ENCODE data around the gene TTC23.
A peak's percentile ranks its signal among the peaks of the same experiment; 100 is the strongest.

DNA sequence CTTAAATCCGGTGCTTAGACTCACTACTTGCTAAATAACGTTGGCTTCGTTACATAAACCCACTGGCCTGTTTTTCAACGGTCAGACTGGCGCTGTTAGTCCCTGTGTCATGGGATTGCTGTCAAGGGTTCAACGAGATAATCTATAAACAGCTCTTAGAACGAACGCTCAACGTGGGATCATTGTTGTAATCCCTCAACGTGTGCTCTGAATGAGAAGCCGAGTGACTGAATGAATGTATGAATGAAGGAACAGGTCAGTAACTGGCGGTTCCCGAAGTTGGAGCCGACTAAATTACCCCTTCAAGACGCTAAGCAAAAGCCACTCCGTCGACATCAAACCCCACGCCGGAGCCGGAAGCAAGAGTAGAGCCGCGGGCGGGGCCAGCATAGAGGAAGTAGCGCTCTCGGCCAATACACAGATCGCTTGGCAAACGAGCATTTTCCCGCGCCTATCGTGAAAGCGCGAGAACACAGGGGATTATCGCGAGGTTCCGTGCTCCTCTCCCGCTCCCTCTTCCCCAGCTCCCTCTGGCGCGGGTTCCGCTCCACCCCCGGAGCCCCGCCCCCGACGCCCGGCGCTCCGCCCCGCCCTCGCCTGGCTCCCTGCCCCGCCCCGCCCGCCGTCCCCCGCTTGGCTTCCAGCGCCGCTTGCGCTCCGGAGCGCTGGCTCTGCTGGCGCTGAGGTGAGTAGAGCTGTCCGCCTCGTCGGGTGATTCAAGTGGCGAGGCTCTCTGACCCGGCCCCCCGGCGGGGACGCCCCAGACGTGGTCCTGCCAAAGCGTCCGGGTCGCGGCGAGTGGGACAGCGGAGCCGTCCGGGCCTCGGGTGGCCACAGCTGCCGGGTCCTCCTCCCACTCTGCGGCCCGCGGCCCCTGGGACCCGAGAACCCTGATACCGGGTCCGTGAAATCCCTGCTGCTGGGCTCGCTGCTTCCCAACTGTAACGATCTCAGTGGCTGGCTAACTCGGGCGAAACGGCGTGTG lies 1.8 kb upstream of the TTC23 start, which contains the start of gene LRRC28:
- TF ChIP-seq, protein P1, sequence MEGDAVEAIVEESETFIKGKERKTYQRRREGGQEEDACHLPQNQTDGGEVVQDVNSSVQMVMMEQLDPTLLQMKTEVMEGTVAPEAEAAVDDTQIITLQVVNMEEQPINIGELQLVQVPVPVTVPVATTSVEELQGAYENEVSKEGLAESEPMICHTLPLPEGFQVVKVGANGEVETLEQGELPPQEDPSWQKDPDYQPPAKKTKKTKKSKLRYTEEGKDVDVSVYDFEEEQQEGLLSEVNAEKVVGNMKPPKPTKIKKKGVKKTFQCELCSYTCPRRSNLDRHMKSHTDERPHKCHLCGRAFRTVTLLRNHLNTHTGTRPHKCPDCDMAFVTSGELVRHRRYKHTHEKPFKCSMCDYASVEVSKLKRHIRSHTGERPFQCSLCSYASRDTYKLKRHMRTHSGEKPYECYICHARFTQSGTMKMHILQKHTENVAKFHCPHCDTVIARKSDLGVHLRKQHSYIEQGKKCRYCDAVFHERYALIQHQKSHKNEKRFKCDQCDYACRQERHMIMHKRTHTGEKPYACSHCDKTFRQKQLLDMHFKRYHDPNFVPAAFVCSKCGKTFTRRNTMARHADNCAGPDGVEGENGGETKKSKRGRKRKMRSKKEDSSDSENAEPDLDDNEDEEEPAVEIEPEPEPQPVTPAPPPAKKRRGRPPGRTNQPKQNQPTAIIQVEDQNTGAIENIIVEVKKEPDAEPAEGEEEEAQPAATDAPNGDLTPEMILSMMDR (IDR thresholded peaks at IDR 0.05) = no peak
- TF ChIP-seq POLR2AphosphoS5 (IDR thresholded peaks at IDR 0.05) = peak; percentile 88 to 95 (median 95)
